ENCODE data around the gene H6PD.

The H6PD gene

GRCh38 chr1:9204156-9204720, 30.3 kb upstream of the H6PD start:
- no peak for DNase-seq

GRCh38 chr1:9207086-9207485, 27.5 kb upstream of the H6PD start:
- peak; percentile 43 for DNase-seq

- peak; percentile 46 for DNase-seq
Measured at GRCh38 chr1:9207715-9208114, 26.9 kb upstream of the H6PD start.

GRCh38 chr1:9211291-9211811, 23.2 kb upstream of the H6PD start:
- no peak for DNase-seq

GRCh38 chr1:9212735-9213134, 21.8 kb upstream of the H6PD start:
- no peak for DNase-seq

- no peak for DNase-seq
Measured at GRCh38 chr1:9213956-9214355, 20.6 kb upstream of the H6PD start.

GRCh38 chr1:9218917-9219316, 15.7 kb upstream of the H6PD start:
- DNase-seq = no peak

- DNase-seq = no peak
Measured at GRCh38 chr1:9222846-9223625, 11.5 kb upstream of the H6PD start.

GRCh38 chr1:9224664-9225410, 9.7 kb upstream of the H6PD start:
- no peak for DNase-seq

GRCh38 chr1:9225411-9225785, 9.2 kb upstream of the H6PD start:
- DNase-seq = no peak

- DNase-seq = peak; percentile 73
Measured at GRCh38 chr1:9228609-9229008, 6.0 kb upstream of the H6PD start.

GRCh38 chr1:9229549-9229948, 5.0 kb upstream of the H6PD start:
- no peak for DNase-seq

- DNase-seq = no peak
Measured at GRCh38 chr1:9230869-9231533, 3.6 kb upstream of the H6PD start.

- DNase-seq = peak; percentile 46
Measured at GRCh38 chr1:9231648-9232332, 2.8 kb upstream of the H6PD start.

GRCh38 chr1:9233241-9233941, 1.2 kb upstream of the H6PD start:
- DNase-seq = no peak

GRCh38 chr1:9233942-9234222, 692 bp upstream of the H6PD start:
- DNase-seq = no peak

- DNase-seq = peak; percentile 77
Measured at GRCh38 chr1:9235096-9235459, 504 bp downstream of the H6PD start.

- no peak for DNase-seq
Measured at GRCh38 chr1:9235560-9235959, 986 bp downstream of the H6PD start.

GRCh38 chr1:9238134-9238533, 3.6 kb downstream of the H6PD start:
- no peak for DNase-seq

- no peak for DNase-seq
Measured at GRCh38 chr1:9238550-9238949, 4.0 kb downstream of the H6PD start.

- DNase-seq = no peak
Measured at GRCh38 chr1:9239622-9240401, 5.2 kb downstream of the H6PD start.

All from fibroblast of skin of back (primary cell).